ENCODE results near the gene NELFCD. TPM values are rescaled to one million over a fixed set of nuclear protein-coding genes. Genes with fewer than 3 reads are reported as not detected.

NELFCD gene
- total RNA-seq, 4 donors from 2014 or later, result 96.6 to 129 (median 113) TPM

DNA sequence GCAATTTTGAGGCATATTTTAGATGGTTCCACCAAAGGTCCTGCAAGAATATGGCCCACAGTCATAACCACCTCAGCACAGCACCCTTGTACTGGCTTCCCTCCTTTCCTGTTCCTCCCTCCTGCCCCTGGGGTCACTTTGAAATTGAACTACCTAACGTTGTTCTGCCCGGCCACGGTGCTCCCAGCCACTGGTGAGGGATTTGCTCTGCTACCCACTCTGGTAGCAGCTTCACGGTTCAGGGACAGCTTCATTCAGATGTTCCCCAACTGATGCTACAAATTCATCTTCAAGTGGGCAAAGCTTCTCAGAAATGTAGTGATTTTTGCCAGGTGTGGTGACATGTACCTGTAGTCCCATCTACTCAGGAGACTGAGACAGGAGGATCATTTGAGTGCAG, 7.9 kb upstream of the NELFCD start:
- intact Hi-C loops (cut with DNase I), result no loop called here
- Histone ChIP-seq H3K4me3 (replicated peaks in 1 of 3) (no peak overlapping the region), H3K4me1 (no peaks in the 10 kb centered on the region), H3K27me3 (no peaks in the 10 kb centered on the region), H3K36me3 (no peaks in the 10 kb centered on the region), H3K27ac (no peak overlapping the region), H3K9me3 (no peaks in the 10 kb centered on the region)
- no peak for DNase-seq
- WGBS, 2 donors, result 86 to 92% methylated on average over 4 of the region's 4 CpGs
- TF ChIP-seq, protein P1, sequence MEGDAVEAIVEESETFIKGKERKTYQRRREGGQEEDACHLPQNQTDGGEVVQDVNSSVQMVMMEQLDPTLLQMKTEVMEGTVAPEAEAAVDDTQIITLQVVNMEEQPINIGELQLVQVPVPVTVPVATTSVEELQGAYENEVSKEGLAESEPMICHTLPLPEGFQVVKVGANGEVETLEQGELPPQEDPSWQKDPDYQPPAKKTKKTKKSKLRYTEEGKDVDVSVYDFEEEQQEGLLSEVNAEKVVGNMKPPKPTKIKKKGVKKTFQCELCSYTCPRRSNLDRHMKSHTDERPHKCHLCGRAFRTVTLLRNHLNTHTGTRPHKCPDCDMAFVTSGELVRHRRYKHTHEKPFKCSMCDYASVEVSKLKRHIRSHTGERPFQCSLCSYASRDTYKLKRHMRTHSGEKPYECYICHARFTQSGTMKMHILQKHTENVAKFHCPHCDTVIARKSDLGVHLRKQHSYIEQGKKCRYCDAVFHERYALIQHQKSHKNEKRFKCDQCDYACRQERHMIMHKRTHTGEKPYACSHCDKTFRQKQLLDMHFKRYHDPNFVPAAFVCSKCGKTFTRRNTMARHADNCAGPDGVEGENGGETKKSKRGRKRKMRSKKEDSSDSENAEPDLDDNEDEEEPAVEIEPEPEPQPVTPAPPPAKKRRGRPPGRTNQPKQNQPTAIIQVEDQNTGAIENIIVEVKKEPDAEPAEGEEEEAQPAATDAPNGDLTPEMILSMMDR (IDR thresholded peaks at IDR 0.05), result no peak
- no peak for TF ChIP-seq POLR2A (IDR thresholded peaks at IDR 0.05)

GRCh38 chr20:58973866-58974265, 7.2 kb upstream of the NELFCD start:
- Histone ChIP-seq H3K27me3 (no peaks in the 10 kb centered on the region), H3K9me3 (no peaks in the 10 kb centered on the region), H3K27ac (no peak overlapping the region), H3K36me3 (no peaks in the 10 kb centered on the region), H3K4me1 (no peaks in the 10 kb centered on the region), H3K4me3 (replicated peaks in 1 of 3) (no peak overlapping the region)
- no peak for DNase-seq
- no peak for TF ChIP-seq POLR2A (IDR thresholded peaks at IDR 0.05)
- intact Hi-C loops (cut with DNase I), result no loop called here
- 90 to 95% methylated on average over 3 of the region's 3 CpGs for WGBS, 2 donors

GRCh38 chr20:58975353-58975752, 5.7 kb upstream of the NELFCD start:
- 94 to 95% methylated on average over 1 of the region's 1 CpG for WGBS, 2 donors
- Histone ChIP-seq H3K4me3 (replicated peaks in 1 of 3) (no peak overlapping the region), H3K9me3 (no peaks in the 10 kb centered on the region), H3K27ac (no peak overlapping the region), H3K27me3 (no peaks in the 10 kb centered on the region), H3K36me3 (no peaks in the 10 kb centered on the region), H3K4me1 (no peaks in the 10 kb centered on the region)
- DNase-seq, result no peak
- TF ChIP-seq POLR2A (IDR thresholded peaks at IDR 0.05), result no peak
- TF ChIP-seq, protein P1 (IDR thresholded peaks at IDR 0.05), result no peak
- intact Hi-C loops (cut with DNase I), result no loop called here

DNA sequence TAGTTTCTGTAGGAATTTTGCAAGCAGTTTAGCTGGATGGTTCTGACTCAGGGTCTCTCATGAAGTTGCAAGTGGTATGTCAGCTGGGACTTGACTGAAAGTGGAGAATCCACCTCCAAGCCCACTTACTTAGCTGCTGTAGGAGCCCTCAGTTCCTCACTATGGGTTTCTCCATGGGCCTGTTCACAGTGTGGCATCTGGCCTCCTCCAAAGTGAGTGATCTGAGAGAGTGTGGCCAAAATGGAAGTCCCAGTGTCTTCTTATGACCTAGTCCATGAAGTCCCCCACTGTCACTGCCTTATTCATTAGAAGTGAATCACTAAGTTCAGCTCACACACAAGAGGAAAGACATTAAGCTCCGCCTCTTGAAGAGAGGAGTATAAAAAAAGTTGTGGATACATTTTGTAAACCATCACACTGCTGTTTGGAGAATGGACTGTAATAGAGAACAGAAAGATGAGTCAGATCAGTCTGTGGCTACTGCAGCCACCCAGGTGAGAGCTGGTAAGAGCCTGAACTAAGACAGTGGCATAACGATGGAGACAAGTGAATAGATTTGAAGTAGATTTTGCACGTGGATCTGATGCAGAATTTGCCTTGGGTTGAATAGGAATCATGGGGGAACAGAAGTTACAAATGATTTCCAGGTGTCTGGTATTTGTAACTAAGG, 4.9 kb upstream of the NELFCD start:
- Histone ChIP-seq H3K4me3 (replicated peaks in 1 of 3) (no peak overlapping the region), H3K36me3 (no peaks in the 10 kb centered on the region), H3K27me3 (no peaks in the 10 kb centered on the region), H3K9me3 (no peaks in the 10 kb centered on the region), H3K27ac (no peak overlapping the region), H3K4me1 (no peaks in the 10 kb centered on the region)
- no peak for DNase-seq
- 90 to 92% methylated on average over 3 of the region's 3 CpGs for WGBS, 2 donors
- intact Hi-C loops (cut with DNase I), result no loop called here
- TF ChIP-seq, protein P1 (IDR thresholded peaks at IDR 0.05), result no peak
- no peak for TF ChIP-seq POLR2A (IDR thresholded peaks at IDR 0.05)

GRCh38 chr20:58978351-58979190, 2.5 kb upstream of the NELFCD start:
- TF ChIP-seq POLR2A (IDR thresholded peaks at IDR 0.05), result no peak
- no peaks in the 10 kb centered on the region for H3K36me3 ChIP-seq
- no peaks in the 10 kb centered on the region for H3K9me3 ChIP-seq
- intact Hi-C loops (cut with DNase I), result no loop called here
- H3K27me3 ChIP-seq, result no peaks in the 10 kb centered on the region
- H3K4me3 ChIP-seq (replicated peaks in 1 of 3), result no peak overlapping the region
- WGBS, 2 donors, result 79 to 83% methylated on average over 6 of the region's 6 CpGs
- peaks cover 13 to 14% of the 10 kb centered on the region in 2 donors for H3K4me1 ChIP-seq
- no peak overlapping the region for H3K27ac ChIP-seq
- DNase-seq, result no peak

Data from thyroid gland (tissue), 4 donors.